ENCODE results near the gene NRF1. TPM values are rescaled to one million over a fixed set of nuclear protein-coding genes. Genes with fewer than 3 reads are reported as not detected.
A peak's percentile ranks its signal among the peaks of the same experiment; 100 is the strongest.

NRF1 gene
- total RNA-seq, 1 experiment from 2014 or later, result 23.2 TPM

DNA sequence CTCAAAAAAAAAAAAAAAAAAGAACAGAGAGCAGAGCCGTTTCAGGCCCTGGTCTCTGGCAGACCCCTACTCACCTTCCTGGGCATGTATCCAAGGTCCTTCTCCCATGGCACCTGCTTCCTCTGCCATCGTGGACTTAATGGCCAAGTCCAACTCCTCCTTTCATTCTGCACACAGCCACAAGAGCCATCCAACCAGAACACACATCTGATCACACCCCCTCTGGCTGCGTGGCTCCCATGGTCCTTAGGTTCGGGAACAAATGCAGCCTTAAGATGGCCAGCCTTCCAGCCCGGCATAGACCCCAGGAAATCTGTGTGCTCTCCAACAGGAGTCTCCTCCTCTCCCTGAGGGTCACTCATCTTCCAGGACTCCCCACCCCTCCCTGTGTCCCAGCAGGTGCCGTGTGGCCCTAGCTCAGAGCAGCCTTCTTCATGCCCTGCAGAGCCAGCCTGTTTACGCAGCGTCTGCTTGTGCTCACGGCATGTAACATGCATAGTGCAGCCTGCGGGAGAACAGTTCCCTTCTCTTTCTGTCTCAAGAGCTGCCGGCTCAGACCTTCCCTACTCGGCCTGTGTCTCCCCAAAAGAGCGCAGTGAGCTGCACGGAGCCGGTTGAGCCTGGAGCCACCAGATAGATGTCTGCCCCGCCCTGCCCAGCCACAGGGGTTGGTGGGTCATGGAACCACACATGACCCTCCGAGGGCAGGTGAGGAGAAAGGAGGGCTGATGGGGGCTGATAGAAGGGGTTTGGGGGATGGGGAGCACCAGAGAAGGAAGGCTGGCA lies 157.3 kb downstream of the NRF1 start:
- Histone ChIP-seq H3K27me3 (ENCODE audit: insufficient read depth, low read depth) (no peaks in the 10 kb centered on the region), H3K4me3 (no peak overlapping the region), H3F3A (ENCODE audit: insufficient read depth, low read depth) (no peaks in the 10 kb centered on the region), H3K4me2 (no peak overlapping the region), H3K9me2 (ENCODE audit: insufficient read depth) (no peaks in the 10 kb centered on the region), H2AFZ (no peak overlapping the region), H3K9me3 (ENCODE audit: insufficient read depth, low read depth) (no peaks in the 10 kb centered on the region), H3K4me1 (replicated peaks; ENCODE audit: insufficient read depth) (peaks cover 3% of the 10 kb centered on the region), H3K27ac (no peak overlapping the region), H3K36me3 (ENCODE audit: low read depth) (no peaks in the 10 kb centered on the region), H3K79me2 (ENCODE audit: low read depth) (no peaks in the 10 kb centered on the region), H4K20me1 (ENCODE audit: insufficient read depth) (no peaks in the 10 kb centered on the region; the same call in 1 of the 2 replicates)
- CTCF ChIA-PET, result interaction anchor here (0.5 kb wide), 1 partner anchor 546 kb away, joined by 5 read pairs; no protein-coding TSS in a partner anchor
- intact Hi-C loops (cut with micrococcal nuclease; ENCODE audit: unreplicated experiment), result no loop called here
- DNase-seq, result peak in 1 of 2 experiments; percentile 8
- POLR2A ChIA-PET (ENCODE audit: unreplicated experiment), result no interaction called here
- BruUV-seq (replicated peaks), result no TSS peak
- TF ChIP-seq EZH2 (IDR thresholded peaks at IDR 0.05; ENCODE audit: low read depth) (no peak), CTCF (conservative IDR thresholded peaks at IDR 0.05) (no peak)

DNA sequence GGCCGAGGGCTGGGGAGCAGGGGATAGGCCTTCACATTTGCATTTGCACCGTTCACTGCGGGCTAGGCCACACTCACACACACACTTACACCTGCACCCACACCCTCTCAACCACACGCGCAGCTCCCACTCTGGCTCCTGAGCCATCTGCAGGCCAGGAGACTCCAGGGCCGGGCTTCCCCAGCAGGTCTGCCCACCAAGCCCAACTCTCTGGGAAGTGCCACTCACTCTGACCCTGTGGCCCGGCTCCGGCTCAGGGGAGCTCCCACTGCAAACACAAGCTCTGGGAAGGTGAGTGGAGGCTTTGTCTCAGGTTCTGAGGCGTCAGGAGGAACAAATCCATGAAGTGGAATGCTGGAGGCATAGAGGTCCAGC lies 157.9 kb downstream of the NRF1 start:
- CTCF ChIA-PET, result no interaction called here
- Histone ChIP-seq H2AFZ (no peak overlapping the region), H3K4me2 (no peak overlapping the region), H3K9me2 (ENCODE audit: insufficient read depth) (no peaks in the 10 kb centered on the region), H3K27me3 (ENCODE audit: insufficient read depth, low read depth) (no peaks in the 10 kb centered on the region), H3K27ac (no peak overlapping the region), H3K4me1 (replicated peaks; ENCODE audit: insufficient read depth) (peaks cover 9% of the 10 kb centered on the region), H3F3A (ENCODE audit: insufficient read depth, low read depth) (no peaks in the 10 kb centered on the region), H3K79me2 (ENCODE audit: low read depth) (no peaks in the 10 kb centered on the region), H3K36me3 (ENCODE audit: low read depth) (no peaks in the 10 kb centered on the region), H3K4me3 (no peak overlapping the region), H3K9me3 (ENCODE audit: insufficient read depth, low read depth) (no peaks in the 10 kb centered on the region), H4K20me1 (ENCODE audit: insufficient read depth) (no peaks in the 10 kb centered on the region; the same call in none of the 2 replicates)
- intact Hi-C loops (cut with micrococcal nuclease; ENCODE audit: unreplicated experiment), result no loop called here
- DNase-seq, result peak in 1 of 2 experiments; percentile 16
- BruUV-seq (replicated peaks), result no TSS peak
- TF ChIP-seq CTCF (conservative IDR thresholded peaks at IDR 0.05) (no peak), EZH2 (IDR thresholded peaks at IDR 0.05; ENCODE audit: low read depth) (no peak)
- POLR2A ChIA-PET (ENCODE audit: unreplicated experiment), result no interaction called here

DNA sequence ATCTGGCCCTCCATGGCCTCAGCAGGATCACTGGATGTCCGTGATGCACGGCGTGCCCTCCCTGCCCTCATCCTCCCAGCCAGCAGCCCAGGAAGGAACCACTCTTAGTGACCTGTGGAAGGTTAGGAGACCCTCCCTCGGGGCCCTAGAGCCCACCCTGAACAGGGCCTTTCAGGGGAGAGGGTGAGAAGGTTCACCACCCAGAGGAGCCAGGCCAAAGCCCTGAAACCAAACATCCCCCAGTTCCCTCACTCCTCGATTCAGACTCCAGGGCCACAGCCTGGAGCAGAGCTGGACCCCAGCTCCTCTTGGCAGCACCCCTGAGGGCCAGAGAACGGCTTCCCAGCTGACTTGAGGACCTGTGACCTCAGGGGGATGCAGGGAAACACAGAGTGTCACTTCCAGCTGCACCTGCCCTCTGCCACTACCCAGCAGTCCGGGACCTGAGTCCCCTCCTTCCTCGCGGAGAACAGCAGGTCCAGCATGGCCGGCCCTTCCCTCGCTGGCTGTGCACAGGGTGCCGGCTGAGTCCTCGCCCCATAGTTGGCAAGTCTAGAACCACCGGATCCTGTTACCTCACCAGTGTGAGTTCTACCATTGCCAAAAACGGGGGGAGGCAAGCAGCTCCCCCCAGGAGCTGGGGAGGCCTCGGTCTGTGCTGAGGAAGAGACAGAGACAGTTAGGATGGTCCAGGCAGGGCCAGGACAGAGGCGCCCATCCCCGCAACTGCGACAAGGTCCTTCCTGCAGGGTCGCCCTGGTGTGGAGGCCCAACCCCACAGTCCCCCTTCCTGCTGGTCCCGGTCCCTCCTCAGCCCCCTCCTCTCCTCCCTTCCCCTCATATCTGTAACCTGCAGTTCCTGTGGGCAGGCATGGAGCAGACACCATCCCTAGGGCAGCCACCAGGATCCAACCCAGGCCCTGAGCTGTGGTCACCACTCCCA lies 158.6 kb downstream of the NRF1 start:
- H4K20me1 ChIP-seq (ENCODE audit: insufficient read depth), result no peaks in the 10 kb centered on the region; the same call in none of the 2 replicates
- POLR2A ChIA-PET (ENCODE audit: unreplicated experiment), result no interaction called here
- TF ChIP-seq EZH2 (IDR thresholded peaks at IDR 0.05; ENCODE audit: low read depth) (no peak), CTCF (conservative IDR thresholded peaks at IDR 0.05) (no peak)
- no peak overlapping the region for H2AFZ ChIP-seq
- no peak overlapping the region for H3K4me2 ChIP-seq
- H3K9me3 ChIP-seq (ENCODE audit: insufficient read depth, low read depth), result no peaks in the 10 kb centered on the region
- DNase-seq, result peak in 1 of 2 experiments; percentile 2
- no peaks in the 10 kb centered on the region for H3F3A ChIP-seq (ENCODE audit: insufficient read depth, low read depth)
- no peak overlapping the region for H3K4me3 ChIP-seq
- peaks cover 9% of the 10 kb centered on the region for H3K4me1 ChIP-seq (replicated peaks; ENCODE audit: insufficient read depth)
- no peaks in the 10 kb centered on the region for H3K27me3 ChIP-seq (ENCODE audit: insufficient read depth, low read depth)
- CTCF ChIA-PET, result interaction anchor here (0.9 kb wide), 1 partner anchor 55 kb away, joined by 5 read pairs; no protein-coding TSS in a partner anchor
- H3K79me2 ChIP-seq (ENCODE audit: low read depth), result no peaks in the 10 kb centered on the region
- no peak overlapping the region for H3K27ac ChIP-seq
- no TSS peak for BruUV-seq (replicated peaks)
- H3K36me3 ChIP-seq (ENCODE audit: low read depth), result no peaks in the 10 kb centered on the region
- H3K9me2 ChIP-seq (ENCODE audit: insufficient read depth), result no peaks in the 10 kb centered on the region
- intact Hi-C loops (cut with micrococcal nuclease; ENCODE audit: unreplicated experiment), result no loop called here

Data from PC-9 (cell line).